ENCODE results near the gene ENPP6. TPM values are rescaled to one million over a fixed set of nuclear protein-coding genes. Genes with fewer than 3 reads are reported as not detected.

The ENPP6 gene
- total and polyA plus RNA-seq, 7 experiments from 2014 or later, result 3.1 TPM; not detected in 6

GRCh38 chr4:184117662-184118199, 99.9 kb downstream of the ENPP6 start:
- Histone ChIP-seq H3K4me3 (ENCODE audit: low read length) (no peak overlapping the region), H3K27ac (ENCODE audit: low read depth, low read length) (no peak overlapping the region), H3K36me3 (ENCODE audit: control insufficient read depth in 2 of 3, insufficient read depth in 3 of 3, low read length in 3 of 3) (no peaks in the 10 kb centered on the region), H3K9me3 (ENCODE audit: control insufficient read depth in 2 of 3, low read length in 3 of 3) (no peaks in the 10 kb centered on the region), H3K27me3 (ENCODE audit: control insufficient read depth in 2 of 2, insufficient read depth in 2 of 2, low read length in 2 of 2) (no peaks in the 10 kb centered on the region), H3K4me1 (ENCODE audit: control insufficient read depth in 2 of 2, insufficient read depth in 2 of 2, low read length in 2 of 2) (no peaks in the 10 kb centered on the region)
- ATAC-seq (peak; percentile 21), DNase-seq (no peak)
- H3K4me3 Mint-ChIP-seq, result no peak overlapping the region
- peaks cover 0 to 4% (median 0%) of the 10 kb centered on the region in 7 donors for H3K4me1 Mint-ChIP-seq
- intact Hi-C loops (cut with micrococcal nuclease), result no loop called here
- no peak overlapping the region for H3K27ac Mint-ChIP-seq
- POLR2A ChIA-PET, result no interaction called here
- H3K36me3 Mint-ChIP-seq, result no peaks in the 10 kb centered on the region
- CTCF ChIA-PET, result no interaction called here
- H3K27me3 Mint-ChIP-seq, result peaks cover 4 to 26% (median 12%) of the 10 kb centered on the region in 5 donors
- H3K9me3 Mint-ChIP-seq, result no peaks in the 10 kb centered on the region

DNA sequence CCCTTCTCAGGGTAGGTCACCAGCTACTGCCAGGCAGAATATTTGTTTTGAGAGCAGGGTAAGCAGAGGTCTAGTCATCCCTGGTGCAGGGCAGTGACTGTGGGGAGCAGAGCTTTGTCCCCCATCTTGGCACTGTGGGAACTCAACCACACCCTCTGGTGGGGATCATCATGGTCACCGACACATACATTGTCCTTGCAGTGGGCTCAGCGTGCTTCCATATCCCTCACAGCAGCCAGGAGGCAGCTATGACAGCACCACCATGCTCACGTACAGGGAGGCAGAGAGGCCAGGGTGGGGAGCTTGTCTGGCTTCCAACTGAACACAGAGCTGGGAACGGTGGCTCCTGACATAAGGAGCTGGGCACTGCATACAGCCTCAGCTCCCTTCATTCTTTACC, 102.3 kb downstream of the ENPP6 start:
- Mint-ChIP-seq H3K27ac (no peak overlapping the region), H3K9me3 (peaks cover 0 to 3% (median 0%) of the 10 kb centered on the region in 11 donors), H3K4me1 (peaks cover 0 to 4% (median 0%) of the 10 kb centered on the region in 7 donors), H3K27me3 (peaks cover 6 to 25% (median 18%) of the 10 kb centered on the region in 5 donors), H3K4me3 (no peak overlapping the region), H3K36me3 (peaks cover 0 to 6% (median 0%) of the 10 kb centered on the region in 5 donors)
- ATAC-seq (no peak), DNase-seq (no peak)
- Histone ChIP-seq H3K9me3 (ENCODE audit: control insufficient read depth in 2 of 3, low read length in 3 of 3) (peaks cover 0 to 6% (median 0%) of the 10 kb centered on the region in 3 experiments), H3K4me1 (ENCODE audit: control insufficient read depth in 2 of 2, insufficient read depth in 2 of 2, low read length in 2 of 2) (no peaks in the 10 kb centered on the region), H3K36me3 (ENCODE audit: control insufficient read depth in 2 of 3, insufficient read depth in 3 of 3, low read length in 3 of 3) (no peaks in the 10 kb centered on the region), H3K27me3 (ENCODE audit: control insufficient read depth in 2 of 2, insufficient read depth in 2 of 2, low read length in 2 of 2) (no peaks in the 10 kb centered on the region), H3K4me3 (ENCODE audit: low read length) (no peak overlapping the region), H3K27ac (ENCODE audit: low read depth, low read length) (no peak overlapping the region)
- intact Hi-C loops (cut with micrococcal nuclease), result no loop called here
- ChIA-PET POLR2A (no interaction called here), CTCF (no interaction called here)

DNA sequence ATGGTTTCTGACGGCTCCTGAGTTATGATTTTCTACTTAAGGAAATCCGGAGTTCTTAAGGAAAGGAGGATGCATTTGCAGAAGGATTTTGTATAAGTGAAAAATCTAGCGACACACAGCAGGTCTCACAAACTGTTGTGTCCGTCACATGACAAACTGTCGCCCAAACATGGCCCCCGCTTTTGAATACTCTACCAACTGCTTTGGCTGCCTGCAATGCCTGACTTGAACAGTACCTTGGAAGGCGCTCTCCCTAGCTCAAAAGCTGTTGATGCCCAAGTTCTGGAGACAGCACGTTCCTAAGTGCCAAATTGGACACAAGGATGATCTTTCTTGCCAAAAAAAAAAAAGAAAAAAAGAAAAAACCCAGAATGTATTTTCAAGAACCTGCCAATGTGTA, 103.2 kb downstream of the ENPP6 start:
- no peak for ATAC-seq

DNA sequence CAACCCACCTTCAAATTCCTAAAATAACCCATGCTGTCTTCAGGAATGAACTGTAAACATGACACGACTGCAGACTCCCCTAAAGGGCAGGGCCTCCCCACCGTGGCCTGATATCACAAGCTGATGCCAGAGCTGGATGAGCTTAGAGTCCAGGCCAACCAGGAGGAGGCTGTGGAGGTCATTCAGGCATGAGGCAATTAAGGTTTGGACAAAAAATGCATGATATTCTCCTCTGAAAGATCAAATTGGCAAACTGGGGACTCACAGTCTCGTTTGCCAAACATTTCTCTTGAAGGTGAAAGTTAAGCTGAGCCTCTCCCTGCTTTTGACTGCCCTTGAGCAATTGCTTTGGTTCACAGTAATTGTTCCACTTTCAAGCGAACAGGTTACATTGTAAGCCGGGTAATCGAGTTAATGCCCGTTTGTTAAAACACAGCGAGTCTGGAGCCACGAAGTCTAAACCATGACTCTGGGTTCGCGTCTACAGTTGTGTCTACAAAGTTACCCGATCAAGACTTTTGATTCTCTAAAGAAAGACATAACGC, 105.6 kb downstream of the ENPP6 start:
- intact Hi-C loops (cut with micrococcal nuclease), result no loop called here
- POLR2A ChIA-PET, result no interaction called here
- Histone ChIP-seq H3K27ac (ENCODE audit: low read depth, low read length) (no peak overlapping the region), H3K9me3 (ENCODE audit: control insufficient read depth in 2 of 3, low read length in 3 of 3) (peaks cover 0 to 6% (median 0%) of the 10 kb centered on the region in 3 experiments), H3K4me3 (ENCODE audit: low read length) (no peak overlapping the region), H3K27me3 (ENCODE audit: control insufficient read depth in 2 of 2, insufficient read depth in 2 of 2, low read length in 2 of 2) (no peaks in the 10 kb centered on the region), H3K36me3 (ENCODE audit: control insufficient read depth in 2 of 3, insufficient read depth in 3 of 3, low read length in 3 of 3) (no peaks in the 10 kb centered on the region), H3K4me1 (ENCODE audit: control insufficient read depth in 2 of 2, insufficient read depth in 2 of 2, low read length in 2 of 2) (no peaks in the 10 kb centered on the region)
- H3K4me1 Mint-ChIP-seq, result peaks cover 0 to 1% (median 0%) of the 10 kb centered on the region in 7 donors
- DNase-seq, result no peak
- peaks cover 6 to 24% (median 18%) of the 10 kb centered on the region in 5 donors for H3K27me3 Mint-ChIP-seq
- CTCF ChIA-PET, result no interaction called here
- H3K9me3 Mint-ChIP-seq, result peaks cover 0 to 7% (median 0%) of the 10 kb centered on the region in 11 donors
- H3K4me3 Mint-ChIP-seq, result no peak overlapping the region
- H3K27ac Mint-ChIP-seq, result no peak overlapping the region
- ATAC-seq, result no peak
- peaks cover 0 to 6% (median 0%) of the 10 kb centered on the region in 5 donors for H3K36me3 Mint-ChIP-seq

More for the DNA sequence above, 103.2 kb downstream of the ENPP6 start:
- no peaks in the 10 kb centered on the region for H3K27me3 ChIP-seq (ENCODE audit: control insufficient read depth in 2 of 2, insufficient read depth in 2 of 2, low read length in 2 of 2)
- no peak overlapping the region for H3K27ac ChIP-seq (ENCODE audit: low read depth, low read length)
- no peak for DNase-seq
- peaks cover 0 to 6% (median 0%) of the 10 kb centered on the region in 5 donors for H3K36me3 Mint-ChIP-seq
- H3K9me3 Mint-ChIP-seq, result peaks cover 0 to 7% (median 0%) of the 10 kb centered on the region in 11 donors
- intact Hi-C loops (cut with micrococcal nuclease), result no loop called here
- peaks cover 0 to 4% (median 0%) of the 10 kb centered on the region in 7 donors for H3K4me1 Mint-ChIP-seq
- H3K9me3 ChIP-seq (ENCODE audit: control insufficient read depth in 2 of 3, low read length in 3 of 3), result peaks cover 0 to 6% (median 0%) of the 10 kb centered on the region in 3 experiments
- H3K27me3 Mint-ChIP-seq, result peaks cover 6 to 24% (median 18%) of the 10 kb centered on the region in 5 donors
- H3K27ac Mint-ChIP-seq, result no peak overlapping the region
- CTCF ChIA-PET, result no interaction called here
- H3K4me3 ChIP-seq (ENCODE audit: low read length), result no peak overlapping the region
- no peak overlapping the region for H3K4me3 Mint-ChIP-seq
- POLR2A ChIA-PET, result no interaction called here
- H3K36me3 ChIP-seq (ENCODE audit: control insufficient read depth in 2 of 3, insufficient read depth in 3 of 3, low read length in 3 of 3), result no peaks in the 10 kb centered on the region
- no peaks in the 10 kb centered on the region for H3K4me1 ChIP-seq (ENCODE audit: control insufficient read depth in 2 of 2, insufficient read depth in 2 of 2, low read length in 2 of 2)

- peaks cover 0 to 6% (median 0%) of the 10 kb centered on the region in 3 experiments for H3K9me3 ChIP-seq (ENCODE audit: control insufficient read depth in 2 of 3, low read length in 3 of 3)
- H3K4me3 ChIP-seq (ENCODE audit: low read length), result no peak overlapping the region
- ATAC-seq, result no peak
- Mint-ChIP-seq H3K4me3 (no peak overlapping the region), H3K4me1 (no peaks in the 10 kb centered on the region), H3K36me3 (peaks cover 0 to 6% (median 0%) of the 10 kb centered on the region in 5 donors), H3K9me3 (peaks cover 0 to 7% (median 0%) of the 10 kb centered on the region in 11 donors), H3K27me3 (peaks cover 6 to 28% (median 18%) of the 10 kb centered on the region in 5 donors), H3K27ac (no peak overlapping the region)
- no peak overlapping the region for H3K27ac ChIP-seq (ENCODE audit: low read depth, low read length)
- no peaks in the 10 kb centered on the region for H3K27me3 ChIP-seq (ENCODE audit: control insufficient read depth in 2 of 2, insufficient read depth in 2 of 2, low read length in 2 of 2)
- no peaks in the 10 kb centered on the region for H3K4me1 ChIP-seq (ENCODE audit: control insufficient read depth in 2 of 2, insufficient read depth in 2 of 2, low read length in 2 of 2)
- POLR2A ChIA-PET, result no interaction called here
- intact Hi-C loops (cut with micrococcal nuclease), result no loop called here
- no peaks in the 10 kb centered on the region for H3K36me3 ChIP-seq (ENCODE audit: control insufficient read depth in 2 of 3, insufficient read depth in 3 of 3, low read length in 3 of 3)
- DNase-seq, result no peak
- CTCF ChIA-PET, result no interaction called here
Measured at GRCh38 chr4:184111233-184111832, 106.3 kb downstream of the ENPP6 start.

GRCh38 chr4:184110452-184111224, 107.0 kb downstream of the ENPP6 start:
- ChIA-PET CTCF (no interaction called here), POLR2A (no interaction called here)
- intact Hi-C loops (cut with micrococcal nuclease), result no loop called here
- no peaks in the 10 kb centered on the region for H3K4me1 Mint-ChIP-seq
- H3K9me3 ChIP-seq (ENCODE audit: control insufficient read depth in 2 of 3, low read length in 3 of 3), result peaks cover 0 to 6% (median 0%) of the 10 kb centered on the region in 3 experiments
- no peaks in the 10 kb centered on the region for H3K36me3 ChIP-seq (ENCODE audit: control insufficient read depth in 2 of 3, insufficient read depth in 3 of 3, low read length in 3 of 3)
- no peak overlapping the region for H3K27ac ChIP-seq (ENCODE audit: low read depth, low read length)
- no peaks in the 10 kb centered on the region for H3K4me1 ChIP-seq (ENCODE audit: control insufficient read depth in 2 of 2, insufficient read depth in 2 of 2, low read length in 2 of 2)
- H3K9me3 Mint-ChIP-seq, result peaks cover 0 to 7% (median 0%) of the 10 kb centered on the region in 11 donors
- DNase-seq (no peak), ATAC-seq (no peak)
- peaks cover 6 to 30% (median 18%) of the 10 kb centered on the region in 5 donors for H3K27me3 Mint-ChIP-seq
- H3K4me3 ChIP-seq (ENCODE audit: low read length), result no peak overlapping the region
- no peak overlapping the region for H3K4me3 Mint-ChIP-seq
- H3K27ac Mint-ChIP-seq, result no peak overlapping the region
- no peaks in the 10 kb centered on the region for H3K27me3 ChIP-seq (ENCODE audit: control insufficient read depth in 2 of 2, insufficient read depth in 2 of 2, low read length in 2 of 2)
- peaks cover 0 to 6% (median 0%) of the 10 kb centered on the region in 5 donors for H3K36me3 Mint-ChIP-seq
